ENCODE measurements around the gene NCOR1. TPM values are rescaled to one million over a fixed set of nuclear protein-coding genes. Genes with fewer than 3 reads are reported as not detected.

NCOR1 gene
- total and polyA plus RNA-seq, 9 of the 15 experiments (the other 6 are each of a cell fraction or from before 2014, with no cell fraction given): 20.2 to 66.5 (median 50.9) TPM

GRCh38 chr17:16251556-16251955, 36.2 kb upstream of the NCOR1 start:
- no peaks in the 10 kb centered on the region for H4K20me1 ChIP-seq (replicated peaks; ENCODE audit: control insufficient read depth, insufficient read depth, low read length)
- no peak for FAIRE-seq
- H3K4me2 ChIP-seq (ENCODE audit: insufficient read depth, low read length): no peak overlapping the region
- no peaks in the 10 kb centered on the region for H3K27me3 ChIP-seq (ENCODE audit: control insufficient read depth in 2 of 2, insufficient read depth in 2 of 2, low read length in 2 of 2)
- ChIA-PET CTCF (ENCODE audit: low intra/inter-chr PET ratio) (no interaction called here), POLR2A (interaction anchor here (1.1 to 1.4 kb wide), 2 partner anchors 9 to 34 kb away, joined by 3 to 8 read pairs; no protein-coding TSS in a partner anchor)
- no peak overlapping the region for H3K9ac ChIP-seq (ENCODE audit: insufficient read depth in 1 of 2, low read depth in 2 of 2, low read length in 2 of 2)
- no peak for TF ChIP-seq TRIM25 (IDR thresholded peaks at IDR 0.05; ENCODE audit: borderline replicate concordance)
- TF ChIP-seq ZNF766 (CRISPR knock-in tag; conservative IDR thresholded peaks at IDR 0.05): no peak
- TF ChIP-seq NR4A1 (CRISPR knock-in tag; IDR thresholded peaks at IDR 0.05): no peak
- no peak for TF ChIP-seq NR4A1 (tag; IDR thresholded peaks at IDR 0.05)
- no peak for TF ChIP-seq ZNF830 (CRISPR knock-in tag; IDR thresholded peaks at IDR 0.05)
- no peak for TF ChIP-seq ZNF263 (CRISPR knock-in tag; IDR thresholded peaks at IDR 0.05; ENCODE audit: borderline replicate concordance)
- TF ChIP-seq ARHGAP35 (IDR thresholded peaks at IDR 0.05; ENCODE audit: partially characterized antibody): no peak
- TF ChIP-seq KLF10 (CRISPR knock-in tag; IDR thresholded peaks at IDR 0.05): no peak
- TF ChIP-seq PTTG1 (tag; IDR thresholded peaks at IDR 0.05; ENCODE audit: low read depth): no peak
- no peak for TF ChIP-seq GATAD2B (IDR thresholded peaks at IDR 0.05; ENCODE audit: borderline replicate concordance)
- no peak for TF ChIP-seq BRCA1 (IDR thresholded peaks at IDR 0.05)
- no peak for TF ChIP-seq BRCA1 (CRISPR knock-in tag; IDR thresholded peaks at IDR 0.05)
- TF ChIP-seq MAFF (IDR thresholded peaks at IDR 0.05; ENCODE audit: low read length): no peak
- no peak for TF ChIP-seq ZBTB49 (CRISPR knock-in tag; IDR thresholded peaks at IDR 0.05; ENCODE audit: borderline replicate concordance)
- TF ChIP-seq MXI1 (IDR thresholded peaks at IDR 0.05; ENCODE audit: low read depth, low read length): no peak
- no peak for TF ChIP-seq RNF2 (IDR thresholded peaks at IDR 0.05)
- TF ChIP-seq KLF13 (tag; IDR thresholded peaks at IDR 0.05; ENCODE audit: borderline replicate concordance, low read depth): no peak
- WGBS (ENCODE audit: insufficient coverage, low coverage, missing lambda C conversion rate): 92% methylated on average over 1 of the region's 1 CpG
- no peaks in the 10 kb centered on the region for H3K9me1 ChIP-seq (ENCODE audit: control insufficient read depth, insufficient read depth, low read length)
- no peak for ATAC-seq
- in situ Hi-C loops (cut with MboI) (no loop called here), intact Hi-C loops (cut with micrococcal nuclease) (no loop called here)
- no peaks in the 10 kb centered on the region for H3K79me2 ChIP-seq (ENCODE audit: control insufficient read depth, insufficient read depth, low read length)
- H2AFZ ChIP-seq (ENCODE audit: low read depth, low read length): no peak overlapping the region
- no peaks in the 10 kb centered on the region for H3K9me3 ChIP-seq (replicated peaks; ENCODE audit: control insufficient read depth, insufficient read depth, low read depth, low read length)
- H3K27ac ChIP-seq (ENCODE audit: extremely low read depth, low read depth, low read length): no peak overlapping the region
- no peaks in the 10 kb centered on the region for H3K36me3 ChIP-seq (ENCODE audit: control insufficient read depth, insufficient read depth, low read length)
- no peak overlapping the region for H3K4me3 ChIP-seq
- DNase-seq (ENCODE audit: extremely low read depth in 1 of 4, low spot score in 3 of 4): no peak
- H3K4me1 ChIP-seq (replicated peaks in 1 of 2; ENCODE audit: control insufficient read depth in 2 of 2, insufficient read depth in 2 of 2, low read length in 2 of 2): no peaks in the 10 kb centered on the region; a peak in 2 of 5 replicates
- BruUV-seq (replicated peaks): no TSS peak
